SIG-M5 (cell line): ENCODE data around the gene PTGIR.

Experiments
- DNase-seq: peaks from one replicate; lab custom pipeline; 2025; lab: John Stamatoyannopoulos, UW

The PTGIR gene

GRCh38 chr19:46600384-46601317 lies 24.2 kb downstream of the PTGIR start:
- no peak for DNase-seq

DNA sequence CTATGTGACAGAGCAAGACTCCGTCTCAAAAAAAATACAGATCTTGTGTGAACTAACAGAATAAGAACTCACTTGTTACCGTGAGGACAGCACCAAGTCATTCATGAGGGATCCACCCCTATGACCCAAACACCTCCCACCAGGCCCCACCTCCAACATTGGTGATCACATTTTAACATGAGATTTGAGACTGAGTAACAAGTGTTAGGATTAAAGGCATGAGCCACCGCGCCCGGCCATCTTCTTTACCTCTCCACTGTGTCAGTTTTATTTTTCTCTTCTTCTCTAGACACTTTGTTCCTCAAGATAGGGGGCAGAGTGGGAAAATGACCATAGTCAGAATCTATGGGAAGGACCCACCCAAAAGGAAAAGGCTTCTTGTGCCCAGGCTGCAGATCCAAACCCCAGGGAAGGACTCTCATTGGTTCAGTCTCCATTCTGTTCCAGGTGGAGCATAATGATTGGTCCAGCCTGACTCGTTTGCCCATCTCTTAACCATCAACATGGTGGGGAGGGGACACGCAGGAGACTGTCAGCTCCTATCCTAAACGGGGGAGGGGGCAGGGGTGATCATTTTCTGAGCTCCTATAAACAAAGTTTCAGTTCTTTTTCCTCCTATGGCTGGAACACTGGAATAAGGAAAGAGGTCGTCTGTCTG lies 25.0 kb downstream of the PTGIR start:
- DNase-seq: no peak

- DNase-seq: no peak
Measured at GRCh38 chr19:46598372-46598917, 26.4 kb downstream of the PTGIR start.

GRCh38 chr19:46596008-46596407 lies 28.9 kb downstream of the PTGIR start:
- no peak for DNase-seq

DNA sequence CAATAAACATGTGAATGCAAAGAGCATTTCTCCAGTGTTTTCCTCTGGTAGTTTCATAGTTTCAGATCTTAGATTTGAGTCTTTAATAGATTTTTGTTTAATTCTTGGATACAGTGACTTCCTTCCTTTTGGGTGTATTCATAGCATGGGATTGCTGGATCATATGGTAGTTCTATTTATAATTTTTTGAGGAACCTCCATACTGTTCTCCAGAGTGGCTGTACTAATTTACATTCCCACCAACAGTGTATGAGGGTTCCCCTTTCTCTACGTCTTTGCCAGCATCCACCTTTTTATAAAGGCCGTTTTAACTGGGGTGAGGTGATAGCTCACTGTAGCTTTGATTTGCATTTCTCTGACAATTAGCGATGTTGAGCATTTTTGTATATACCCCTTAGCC lies 33.0 kb downstream of the PTGIR start:
- no peak for DNase-seq

DNA sequence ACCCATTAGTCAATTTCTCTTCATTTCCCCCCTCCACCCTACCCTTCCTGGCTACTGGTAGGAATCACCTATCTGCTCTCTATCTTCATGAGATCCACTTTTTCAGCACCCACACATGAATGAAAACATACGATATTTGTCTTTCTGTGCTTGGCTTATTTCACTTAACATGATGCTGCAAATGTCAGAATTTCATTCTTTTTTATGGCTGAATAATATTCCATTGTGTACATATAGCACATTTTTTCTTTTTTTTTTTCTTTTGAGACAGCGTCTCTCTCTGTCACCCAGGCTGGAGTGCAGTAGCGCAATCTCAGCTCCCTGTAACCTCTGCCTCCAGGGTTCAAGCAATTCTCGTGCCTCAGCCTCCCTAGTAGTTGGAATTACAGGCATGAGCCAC lies 33.6 kb downstream of the PTGIR start:
- no peak for DNase-seq

DNA sequence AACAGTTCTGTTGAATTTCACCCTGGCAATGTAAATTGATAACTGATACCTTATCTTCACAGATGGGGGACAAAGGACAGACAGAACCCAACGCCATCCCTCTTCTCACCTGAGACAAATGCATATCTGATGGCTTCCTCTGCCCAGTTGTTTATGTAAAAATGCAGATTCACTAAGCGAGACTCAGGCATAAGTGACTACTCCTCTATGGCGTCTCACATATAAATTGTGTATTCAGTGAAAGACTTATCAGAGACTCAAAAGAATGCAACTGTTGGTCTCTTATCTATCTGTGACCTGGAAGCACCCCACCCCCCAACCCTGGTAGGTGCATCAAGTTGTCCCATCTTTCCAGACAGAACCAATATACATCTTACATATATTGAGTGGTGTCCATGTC lies 37.0 kb downstream of the PTGIR start:
- no peak for DNase-seq

- DNase-seq: no peak
Measured at GRCh38 chr19:46586294-46586693, 38.6 kb downstream of the PTGIR start.

- no peak for DNase-seq
Measured at GRCh38 chr19:46585539-46585938, 39.4 kb downstream of the PTGIR start.

GRCh38 chr19:46580247-46580646 lies 44.6 kb downstream of the PTGIR start:
- DNase-seq: no peak

GRCh38 chr19:46579361-46579879 lies 45.5 kb downstream of the PTGIR start:
- no peak for DNase-seq

GRCh38 chr19:46578450-46578849 lies 46.4 kb downstream of the PTGIR start:
- no peak for DNase-seq

DNA sequence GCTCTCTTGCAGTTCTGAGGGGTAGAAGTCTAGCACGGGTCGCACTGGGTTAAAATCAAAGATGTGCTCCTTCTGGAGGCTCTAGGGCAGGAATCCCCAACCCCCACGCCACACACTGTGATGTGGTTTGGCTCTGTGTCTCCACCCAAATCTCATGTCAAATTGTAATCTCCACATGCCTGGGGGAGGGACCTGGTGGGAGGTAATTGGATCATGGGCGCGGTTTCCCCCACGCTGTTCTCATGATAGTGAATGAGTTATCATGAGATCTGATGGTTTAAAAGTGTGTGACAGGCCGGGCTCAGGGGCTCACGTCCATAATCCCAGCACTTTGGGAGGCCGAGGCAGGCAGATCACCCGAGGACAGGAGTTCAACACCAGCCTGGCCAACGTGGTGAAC lies 50.4 kb downstream of the PTGIR start:
- DNase-seq: no peak

DNA sequence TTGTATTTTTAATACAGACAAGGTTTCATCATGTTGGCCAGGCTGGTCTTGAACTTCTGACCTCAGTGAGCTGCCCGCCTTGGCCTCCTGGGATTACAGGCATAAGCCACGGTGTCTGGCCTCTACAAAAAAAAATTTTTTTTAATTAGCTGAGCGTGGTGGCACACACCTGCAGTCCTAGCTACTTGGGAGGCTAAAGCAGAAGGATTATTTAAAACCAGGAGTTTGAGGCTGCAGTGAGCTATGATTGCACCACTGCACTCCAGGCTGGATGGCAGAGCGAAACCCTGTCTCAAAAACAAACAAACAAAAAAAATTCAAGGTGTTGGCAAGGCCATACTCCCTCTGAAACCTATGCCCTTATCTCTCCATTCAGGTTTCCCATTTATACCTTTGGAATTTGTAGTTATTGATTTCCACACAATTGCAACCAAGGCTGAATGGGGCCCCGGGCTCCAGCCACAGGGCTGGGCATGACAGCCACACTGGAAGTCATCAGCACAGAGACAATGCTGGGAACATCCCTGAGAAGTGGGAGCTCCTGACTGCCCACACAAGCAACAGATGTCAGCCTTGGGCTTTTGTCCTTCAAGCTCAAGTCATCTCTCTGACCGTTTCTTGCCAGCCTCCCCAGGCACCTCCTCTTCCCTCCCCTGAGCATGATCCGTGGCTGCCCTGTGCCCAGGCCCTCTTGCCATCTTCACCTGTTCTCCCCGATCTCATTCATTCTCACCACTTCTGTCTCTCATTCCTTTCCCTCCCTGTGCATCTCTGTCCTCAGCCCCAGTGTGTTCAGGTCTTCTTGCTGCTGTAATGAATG lies 51.0 kb downstream of the PTGIR start:
- DNase-seq: no peak

- DNase-seq: no peak
Measured at GRCh38 chr19:46571495-46571894, 53.4 kb downstream of the PTGIR start.
